ENCODE results near the gene MAST2. TPM values are rescaled to one million over a fixed set of nuclear protein-coding genes. Genes with fewer than 3 reads are reported as not detected.

The MAST2 gene
- total and polyA plus RNA-seq, 3 experiments from 2014 or later: 5.6 to 29.9 (median 29.5) TPM

- Mint-ChIP-seq H3K9me3 (no peaks in the 10 kb centered on the region), H3K27me3 (no peaks in the 10 kb centered on the region), H3K36me3 (peaks cover 0 to 13% (median 2%) of the 10 kb centered on the region in 3 donors), H3K4me1 (no peaks in the 10 kb centered on the region), H3K4me3 (no peak overlapping the region), H3K27ac (no peak overlapping the region)
- Histone ChIP-seq H3K27me3 (ENCODE audit: insufficient read depth, low read length, poor library complexity, severe bottlenecking) (no peaks in the 10 kb centered on the region), H3K9me3 (ENCODE audit: low read length) (no peaks in the 10 kb centered on the region), H3K27ac (ENCODE audit: low read depth, low read length) (no peak overlapping the region), H3K4me3 (ENCODE audit: low read length) (no peak overlapping the region), H3K36me3 (ENCODE audit: insufficient read depth, low read length) (no peaks in the 10 kb centered on the region), H3K4me1 (ENCODE audit: insufficient read depth, low read length) (no peaks in the 10 kb centered on the region)
- POLR2A ChIA-PET: no interaction called here
- no peak for DNase-seq
- CTCF ChIA-PET: no interaction called here
Observed at GRCh38 chr1:46021046-46021996, 217.9 kb downstream of the MAST2 start.

- POLR2A ChIA-PET: no interaction called here
Observed at GRCh38 chr1:46026531-46026930, 223.1 kb downstream of the MAST2 start.

GRCh38 chr1:46027788-46028573 lies 224.6 kb downstream of the MAST2 start:
- ChIA-PET CTCF (no interaction called here), POLR2A (no interaction called here)
- H3K36me3 ChIP-seq (ENCODE audit: insufficient read depth, low read length): no peaks in the 10 kb centered on the region
- H3K9me3 ChIP-seq (ENCODE audit: low read length): no peaks in the 10 kb centered on the region
- peaks cover 0 to 18% (median 3%) of the 10 kb centered on the region in 3 donors for H3K36me3 Mint-ChIP-seq
- no peak overlapping the region for H3K4me3 ChIP-seq (ENCODE audit: low read length)
- no peak overlapping the region for H3K4me3 Mint-ChIP-seq
- no peaks in the 10 kb centered on the region for H3K4me1 Mint-ChIP-seq
- no peak for DNase-seq
- peak overlapping the region in 1 of 8 donors; percentile 53 for H3K27ac Mint-ChIP-seq
- H3K4me1 ChIP-seq (ENCODE audit: insufficient read depth, low read length): no peaks in the 10 kb centered on the region
- no peaks in the 10 kb centered on the region for H3K9me3 Mint-ChIP-seq
- H3K27me3 Mint-ChIP-seq: no peaks in the 10 kb centered on the region
- no peak overlapping the region for H3K27ac ChIP-seq (ENCODE audit: low read depth, low read length)
- H3K27me3 ChIP-seq (ENCODE audit: insufficient read depth, low read length, poor library complexity, severe bottlenecking): no peaks in the 10 kb centered on the region

More at GRCh38 chr1:46026531-46026930, 223.1 kb downstream of the MAST2 start:
- no peaks in the 10 kb centered on the region for H3K27me3 ChIP-seq (ENCODE audit: insufficient read depth, low read length, poor library complexity, severe bottlenecking)
- H3K27ac ChIP-seq (ENCODE audit: low read depth, low read length): no peak overlapping the region
- no peaks in the 10 kb centered on the region for H3K4me1 ChIP-seq (ENCODE audit: insufficient read depth, low read length)
- no peak for DNase-seq
- Mint-ChIP-seq H3K4me1 (no peaks in the 10 kb centered on the region), H3K27ac (peak overlapping the region in 1 of 8 donors; percentile 2), H3K27me3 (no peaks in the 10 kb centered on the region), H3K9me3 (no peaks in the 10 kb centered on the region), H3K4me3 (no peak overlapping the region), H3K36me3 (peaks cover 0 to 22% (median 4%) of the 10 kb centered on the region in 3 donors)
- no peaks in the 10 kb centered on the region for H3K9me3 ChIP-seq (ENCODE audit: low read length)
- CTCF ChIA-PET: interaction anchor here (0.8 kb wide), 1 partner anchor 11 kb away, joined by 3 read pairs; no protein-coding TSS in a partner anchor
- no peak overlapping the region for H3K4me3 ChIP-seq (ENCODE audit: low read length)
- no peaks in the 10 kb centered on the region for H3K36me3 ChIP-seq (ENCODE audit: insufficient read depth, low read length)

GRCh38 chr1:46030074-46030870 lies 226.9 kb downstream of the MAST2 start:
- no peaks in the 10 kb centered on the region for H3K36me3 ChIP-seq (ENCODE audit: insufficient read depth, low read length)
- Mint-ChIP-seq H3K27me3 (no peaks in the 10 kb centered on the region), H3K36me3 (peaks cover 0 to 11% (median 3%) of the 10 kb centered on the region in 3 donors), H3K27ac (peak overlapping the region in 2 of 8 donors; percentile 0 to 78), H3K4me1 (no peaks in the 10 kb centered on the region), H3K4me3 (no peak overlapping the region), H3K9me3 (no peaks in the 10 kb centered on the region)
- POLR2A ChIA-PET: no interaction called here
- H3K4me1 ChIP-seq (ENCODE audit: insufficient read depth, low read length): no peaks in the 10 kb centered on the region
- CTCF ChIA-PET: no interaction called here
- H3K4me3 ChIP-seq (ENCODE audit: low read length): no peak overlapping the region
- H3K27me3 ChIP-seq (ENCODE audit: insufficient read depth, low read length, poor library complexity, severe bottlenecking): no peaks in the 10 kb centered on the region
- no peak overlapping the region for H3K27ac ChIP-seq (ENCODE audit: low read depth, low read length)
- no peaks in the 10 kb centered on the region for H3K9me3 ChIP-seq (ENCODE audit: low read length)
- DNase-seq: no peak

- POLR2A ChIA-PET: no interaction called here
- no peak overlapping the region for H3K27ac ChIP-seq (ENCODE audit: low read depth, low read length)
- Mint-ChIP-seq H3K27ac (peak overlapping the region in 3 of 8 donors; percentile 35 to 78 (median 73)), H3K9me3 (no peaks in the 10 kb centered on the region), H3K4me1 (no peaks in the 10 kb centered on the region), H3K36me3 (peaks cover 0 to 11% (median 3%) of the 10 kb centered on the region in 3 donors), H3K4me3 (no peak overlapping the region), H3K27me3 (no peaks in the 10 kb centered on the region)
- H3K27me3 ChIP-seq (ENCODE audit: insufficient read depth, low read length, poor library complexity, severe bottlenecking): no peaks in the 10 kb centered on the region
- no peak overlapping the region for H3K4me3 ChIP-seq (ENCODE audit: low read length)
- H3K4me1 ChIP-seq (ENCODE audit: insufficient read depth, low read length): no peaks in the 10 kb centered on the region
- H3K36me3 ChIP-seq (ENCODE audit: insufficient read depth, low read length): no peaks in the 10 kb centered on the region
- no peaks in the 10 kb centered on the region for H3K9me3 ChIP-seq (ENCODE audit: low read length)
- no peak for DNase-seq
- CTCF ChIA-PET: interaction anchor here (1.1 to 1.3 kb wide), 2 partner anchors 12 to 193 kb away, joined by 3 read pairs; no protein-coding TSS in a partner anchor
Observed at GRCh38 chr1:46030876-46031660, 227.7 kb downstream of the MAST2 start.

- no peaks in the 10 kb centered on the region for H3K4me1 Mint-ChIP-seq
- ChIA-PET CTCF (interaction anchor here (0.9 to 8.5 kb wide), 4 partner anchors 97 to 149 kb away, joined by 3 to 69 read pairs (median 6); partner anchors contain the start of gene PIK3R3), POLR2A (no interaction called here)
- H3K27ac ChIP-seq (ENCODE audit: low read depth, low read length): no peak overlapping the region
- no peaks in the 10 kb centered on the region for H3K27me3 ChIP-seq (ENCODE audit: insufficient read depth, low read length, poor library complexity, severe bottlenecking)
- no peaks in the 10 kb centered on the region for H3K36me3 ChIP-seq (ENCODE audit: insufficient read depth, low read length)
- H3K36me3 Mint-ChIP-seq: peaks cover 0 to 9% (median 0%) of the 10 kb centered on the region in 3 donors
- H3K4me3 ChIP-seq (ENCODE audit: low read length): no peak overlapping the region
- no peak for DNase-seq
- H3K9me3 ChIP-seq (ENCODE audit: low read length): no peaks in the 10 kb centered on the region
- H3K27me3 Mint-ChIP-seq: no peaks in the 10 kb centered on the region
- peaks cover 6% of the 10 kb centered on the region for H3K4me1 ChIP-seq (ENCODE audit: insufficient read depth, low read length)
- H3K27ac Mint-ChIP-seq: peak overlapping the region in 1 of 8 donors; percentile 88
- H3K4me3 Mint-ChIP-seq: no peak overlapping the region
- H3K9me3 Mint-ChIP-seq: no peaks in the 10 kb centered on the region
Observed at GRCh38 chr1:46034601-46035516, 231.4 kb downstream of the MAST2 start.
